Measurements from ENCODE around the gene COL4A4. TPM values are rescaled to one million over a fixed set of nuclear protein-coding genes. Genes with fewer than 3 reads are reported as not detected.
"Not testable (repeated sequence)": the region's sequence is repeated elsewhere in the genome, so short reads cannot be mapped to it uniquely, and the experiment has no call there.

The COL4A4 gene
- total and polyA plus RNA-seq, 2 of the 4 experiments (the other 2 are of a cell fraction) = 0.02 TPM; not detected in 1

DNA sequence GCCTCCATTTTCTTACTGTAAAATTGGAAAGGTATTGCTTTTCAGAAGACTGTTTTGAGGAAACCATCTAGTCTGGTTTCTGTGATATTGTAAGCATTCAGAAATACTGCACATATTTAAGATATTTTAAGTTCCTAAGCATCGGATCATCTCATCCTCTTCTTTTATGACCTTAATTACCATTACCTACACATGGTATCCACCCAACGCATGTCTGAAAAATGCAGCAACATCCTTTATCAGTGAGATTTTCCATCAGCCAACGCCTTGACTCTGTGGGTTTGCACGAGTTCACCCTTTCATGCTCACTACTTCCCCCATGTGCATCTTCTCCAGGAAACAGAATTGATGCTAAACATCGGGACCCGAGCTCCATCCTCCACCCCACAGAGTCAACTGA, 84.3 kb downstream of the COL4A4 start:
- intact Hi-C loops (cut with micrococcal nuclease) = no loop called here
- H4K91ac ChIP-seq (ENCODE audit: insufficient read depth, low read depth, low read length) = no peak overlapping the region
- H3K23ac ChIP-seq (ENCODE audit: low read depth, low read length) = no peak overlapping the region

GRCh38 chr2:227065065-227065464, 98.9 kb downstream of the COL4A4 start:
- H3K9me1 ChIP-seq (ENCODE audit: insufficient read depth, low read length); H3K18ac ChIP-seq (ENCODE audit: low read depth, low read length); DNase-seq; H3K9ac ChIP-seq (ENCODE audit: low read depth, low read length); H2BK120ac ChIP-seq (ENCODE audit: low read depth, low read length); H3K27ac ChIP-seq (ENCODE audit: insufficient read depth, low read length); H2AFZ ChIP-seq (replicated peaks; ENCODE audit: low read length, poor library complexity); H2AK9ac ChIP-seq (replicated peaks; ENCODE audit: low read depth, low read length, poor library complexity); POLR2A ChIA-PET (ENCODE audit: unreplicated experiment); H3K9me3 ChIP-seq (ENCODE audit: control insufficient read depth, insufficient read depth, low read length); H3K4me1 ChIP-seq (ENCODE audit: control insufficient read depth, insufficient read depth, low read length); H2BK15ac ChIP-seq (ENCODE audit: low read depth, low read length); H3K14ac ChIP-seq (replicated peaks; ENCODE audit: low read depth, low read length); ATAC-seq (ENCODE audit: low read depth); H3K79me1 ChIP-seq (ENCODE audit: low read depth in 1 of 2, low read length in 2 of 2); H2BK20ac ChIP-seq (ENCODE audit: low read depth, low read length); H3K4me2 ChIP-seq (ENCODE audit: low read depth, low read length); H3K4ac ChIP-seq (ENCODE audit: low read depth, low read length); H2BK5ac ChIP-seq (ENCODE audit: low read depth, low read length, poor library complexity, severe bottlenecking); H3K23ac ChIP-seq (ENCODE audit: low read depth, low read length); H4K8ac ChIP-seq (ENCODE audit: low read depth in 2 of 2, low read length in 2 of 2); H3K27me3 ChIP-seq (ENCODE audit: control insufficient read depth, insufficient read depth, low read length); H3K56ac ChIP-seq (ENCODE audit: extremely low read depth, insufficient read depth, low read length); H4K5ac ChIP-seq (ENCODE audit: low read depth, low read length); CTCF ChIA-PET; dilution Hi-C loops (cut with HindIII; ENCODE audit: low sequenced_read_pairs, unreplicated experiment); H2AK5ac ChIP-seq (ENCODE audit: low read depth, low read length); intact Hi-C loops (cut with micrococcal nuclease); in situ Hi-C loops (cut with MboI; ENCODE audit: low sequenced_read_pairs); BruUV-seq (replicated peaks); H4K20me1 ChIP-seq (ENCODE audit: insufficient read depth, low read length); H3K36me3 ChIP-seq (ENCODE audit: control insufficient read depth, insufficient read depth, low read length); H3K4me3 ChIP-seq (ENCODE audit: insufficient read depth, low read depth, low read length); H4K91ac ChIP-seq (ENCODE audit: insufficient read depth, low read depth, low read length): not testable (repeated sequence)
- no CpG with 5 or more reads among the region's 14 CpGs for WGBS, 2 experiments (ENCODE audit: extremely low coverage in 2 of 2, insufficient read length in 1 of 2)

More for the DNA sequence above, 84.3 kb downstream of the COL4A4 start:
- Histone ChIP-seq H3K4me1 (ENCODE audit: control insufficient read depth, insufficient read depth, low read length) (no peaks in the 10 kb centered on the region), H3K4ac (ENCODE audit: low read depth, low read length) (no peak overlapping the region), H3K27me3 (ENCODE audit: control insufficient read depth, insufficient read depth, low read length) (no peaks in the 10 kb centered on the region), H2AFZ (replicated peaks; ENCODE audit: low read length, poor library complexity) (no peak overlapping the region), H3K56ac (ENCODE audit: extremely low read depth, insufficient read depth, low read length) (no peak overlapping the region), H2BK120ac (ENCODE audit: low read depth, low read length) (no peak overlapping the region), H3K9me1 (ENCODE audit: insufficient read depth, low read length) (no peaks in the 10 kb centered on the region), H2AK9ac (replicated peaks; ENCODE audit: low read depth, low read length, poor library complexity) (peak overlapping the region; percentile 34), H4K8ac (ENCODE audit: low read depth in 2 of 2, low read length in 2 of 2) (no peak overlapping the region), H3K18ac (ENCODE audit: low read depth, low read length) (no peak overlapping the region), H2BK20ac (ENCODE audit: low read depth, low read length) (no peak overlapping the region), H2BK5ac (ENCODE audit: low read depth, low read length, poor library complexity, severe bottlenecking) (no peak overlapping the region), H4K5ac (ENCODE audit: low read depth, low read length) (no peak overlapping the region), H3K79me1 (ENCODE audit: low read depth in 1 of 2, low read length in 2 of 2) (no peaks in the 10 kb centered on the region), H3K36me3 (ENCODE audit: control insufficient read depth, insufficient read depth, low read length) (no peaks in the 10 kb centered on the region), H2AK5ac (ENCODE audit: low read depth, low read length) (no peak overlapping the region), H3K9me3 (ENCODE audit: control insufficient read depth, insufficient read depth, low read length) (no peaks in the 10 kb centered on the region), H3K4me3 (ENCODE audit: insufficient read depth, low read depth, low read length) (no peak overlapping the region), H3K14ac (replicated peaks; ENCODE audit: low read depth, low read length) (no peak overlapping the region), H3K27ac (ENCODE audit: insufficient read depth, low read length) (no peak overlapping the region), H3K4me2 (ENCODE audit: low read depth, low read length) (no peak overlapping the region), H4K20me1 (ENCODE audit: insufficient read depth, low read length) (no peaks in the 10 kb centered on the region), H2BK15ac (ENCODE audit: low read depth, low read length) (no peak overlapping the region), H3K9ac (ENCODE audit: low read depth, low read length) (no peak overlapping the region)
- no peak for TF ChIP-seq FOS (IDR thresholded peaks at IDR 0.05; ENCODE audit: low read depth, low read length)
- TF ChIP-seq POLR2A (IDR thresholded peaks at IDR 0.05; ENCODE audit: low read depth, low read length) = no peak
- TF ChIP-seq MXI1 (IDR thresholded peaks at IDR 0.05; ENCODE audit: borderline replicate concordance, low read depth, low read length) = no peak
- TF ChIP-seq MAZ (IDR thresholded peaks at IDR 0.05; ENCODE audit: borderline replicate concordance, low read depth, low read length) = no peak
- TF ChIP-seq, protein P1, sequence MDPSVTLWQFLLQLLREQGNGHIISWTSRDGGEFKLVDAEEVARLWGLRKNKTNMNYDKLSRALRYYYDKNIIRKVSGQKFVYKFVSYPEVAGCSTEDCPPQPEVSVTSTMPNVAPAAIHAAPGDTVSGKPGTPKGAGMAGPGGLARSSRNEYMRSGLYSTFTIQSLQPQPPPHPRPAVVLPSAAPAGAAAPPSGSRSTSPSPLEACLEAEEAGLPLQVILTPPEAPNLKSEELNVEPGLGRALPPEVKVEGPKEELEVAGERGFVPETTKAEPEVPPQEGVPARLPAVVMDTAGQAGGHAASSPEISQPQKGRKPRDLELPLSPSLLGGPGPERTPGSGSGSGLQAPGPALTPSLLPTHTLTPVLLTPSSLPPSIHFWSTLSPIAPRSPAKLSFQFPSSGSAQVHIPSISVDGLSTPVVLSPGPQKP (IDR thresholded peaks at IDR 0.05; ENCODE audit: borderline replicate concordance, low read depth, low read length) = no peak
- TF ChIP-seq CEBPB (IDR thresholded peaks at IDR 0.05; ENCODE audit: low read depth, low read length) = no peak
- TF ChIP-seq RAD21 (IDR thresholded peaks at IDR 0.05; ENCODE audit: low read length) = no peak
- no peak for TF ChIP-seq RFX5 (IDR thresholded peaks at IDR 0.05; ENCODE audit: low read depth, low read length)
- TF ChIP-seq, protein P2, sequence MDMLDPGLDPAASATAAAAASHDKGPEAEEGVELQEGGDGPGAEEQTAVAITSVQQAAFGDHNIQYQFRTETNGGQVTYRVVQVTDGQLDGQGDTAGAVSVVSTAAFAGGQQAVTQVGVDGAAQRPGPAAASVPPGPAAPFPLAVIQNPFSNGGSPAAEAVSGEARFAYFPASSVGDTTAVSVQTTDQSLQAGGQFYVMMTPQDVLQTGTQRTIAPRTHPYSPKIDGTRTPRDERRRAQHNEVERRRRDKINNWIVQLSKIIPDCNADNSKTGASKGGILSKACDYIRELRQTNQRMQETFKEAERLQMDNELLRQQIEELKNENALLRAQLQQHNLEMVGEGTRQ (IDR thresholded peaks at IDR 0.05; ENCODE audit: low read depth, low read length) = no peak
- TF ChIP-seq BHLHE40 (IDR thresholded peaks at IDR 0.05; ENCODE audit: low read depth, low read length) = no peak
- TF ChIP-seq CHD1 (IDR thresholded peaks at IDR 0.05; ENCODE audit: low read depth, low read length) = no peak
- no TSS peak for BruUV-seq (replicated peaks)
- 42% methylated on average over 2 of the region's 6 CpGs; no CpG with 5 or more reads in 1 of the 2 experiments for WGBS, 2 experiments (ENCODE audit: extremely low coverage in 2 of 2, insufficient read length in 1 of 2)
- ChIA-PET CTCF (no interaction called here), POLR2A (ENCODE audit: unreplicated experiment) (no interaction called here)
- peak; percentile 5 for DNase-seq
- in situ Hi-C loops (cut with MboI; ENCODE audit: low sequenced_read_pairs) (no loop called here), dilution Hi-C loops (cut with HindIII; ENCODE audit: low sequenced_read_pairs, unreplicated experiment) (no loop called here)
- ATAC-seq (ENCODE audit: low read depth) = no peak
